MCF 10A (cell line): ENCODE data around the gene B4GALT2. TPM values are rescaled to one million over a fixed set of nuclear protein-coding genes. Genes with fewer than 3 reads are reported as not detected.

Experiments
- BruUV-seq: library from RNA; stranded (reverse); fragments of 400-500 nt; replicated peaks from 2 replicates; lab custom pipeline; 2021; lab: Mats Ljungman, UMichigan
- CTCF ChIA-PET: fragments of 300-600 bp; sonication (Branson Sonifier 250); formaldehyde crosslinking; extraction: SDS; loops from one replicate; lab custom pipeline; 2021; ENCODE audit warnings: antibody characterized with exemption, inconsistent platforms; lab: Yijun Ruan, JAX
- POLR2A ChIA-PET: fragments of 300-600, 350-650 bp; sonication (Branson Sonifier 250); formaldehyde crosslinking; extraction: SDS; loops from one replicate; lab custom pipeline; 2020; ENCODE audit warnings: antibody characterized with exemption, inconsistent platforms; lab: Yijun Ruan, JAX
- DNase-seq: peaks from one replicate; pipeline ENCODE4 v3.0.0-alpha.2; 2018; ENCODE audit not compliant: unreplicated experiment
- H3K27ac Mint-ChIP-seq: one replicate; pipeline ENCODE4 v1.8.0; 2022; ENCODE audit warnings: mild to moderate bottlenecking, low read depth, mixed read lengths; ENCODE audit not compliant: unreplicated experiment
- H3K27me3 Mint-ChIP-seq: one replicate; pipeline ENCODE4 v1.8.0; 2022; ENCODE audit warnings: mixed read lengths; ENCODE audit not compliant: insufficient read depth, unreplicated experiment
- H3K36me3 Mint-ChIP-seq: one replicate; pipeline ENCODE4 v1.8.0; 2022; ENCODE audit warnings: mild to moderate bottlenecking, moderate library complexity, mixed read lengths; ENCODE audit not compliant: insufficient read depth, unreplicated experiment
- H3K4me1 Mint-ChIP-seq: one replicate; pipeline ENCODE4 v1.8.0; 2022; ENCODE audit warnings: mixed read lengths; ENCODE audit not compliant: insufficient read depth, unreplicated experiment
- H3K4me3 Mint-ChIP-seq: one replicate; pipeline ENCODE4 v1.8.0; 2022; ENCODE audit warnings: mild to moderate bottlenecking, moderate library complexity, mixed read lengths; ENCODE audit not compliant: unreplicated experiment
- H3K9me3 Mint-ChIP-seq: one replicate; pipeline ENCODE4 v1.8.0; 2022; ENCODE audit warnings: mixed read lengths; ENCODE audit not compliant: unreplicated experiment
- CTCF ChIP-seq: fragments of 200-600 bp; IDR thresholded peaks from one replicate; pipeline ENCODE4 v1.8.0; 2022; ENCODE audit warnings: antibody characterized with exemption, mild to moderate bottlenecking; ENCODE audit not compliant: unreplicated experiment
- intact Hi-C: fragments of 100-400 bp; cut with micrococcal nuclease; formaldehyde crosslinking; loops from 2 replicates; pipeline ENCODE4 v1.14.1; 2022
- total RNA-seq: library from RNA; stranded (reverse); gene quantifications from 2 replicates; pipeline ENCODE4 v1.2.3, GENCODE V29; 2022

B4GALT2 gene
- total RNA-seq, 1 experiment from 2014 or later, result 68.4 TPM

GRCh38 chr1:43954036-43954435, 25.0 kb upstream of the B4GALT2 start:
- BruUV-seq, result no TSS peak
- Mint-ChIP-seq H3K36me3 (no peaks in the 10 kb centered on the region), H3K27ac (no peak overlapping the region), H3K27me3 (no peaks in the 10 kb centered on the region), H3K4me3 (no peak overlapping the region), H3K9me3 (no peaks in the 10 kb centered on the region), H3K4me1 (peaks cover 8% of the 10 kb centered on the region)
- TF ChIP-seq CTCF, result no peak
- intact Hi-C loops, result no loop called here
- CTCF ChIA-PET, result interaction anchor here (0.5 to 2.0 kb wide), 3 partner anchors 19 to 119 kb away, joined by 3 to 10 read pairs (median 4); no protein-coding TSS in a partner anchor
- POLR2A ChIA-PET, result interaction anchor here (0.6 kb wide), 1 partner anchor 42 kb away, joined by 3 read pairs; no protein-coding TSS in a partner anchor
- DNase-seq, result no peak

GRCh38 chr1:43956234-43956633, 22.8 kb upstream of the B4GALT2 start:
- Mint-ChIP-seq H3K27ac (no peak overlapping the region), H3K4me3 (no peak overlapping the region), H3K4me1 (no peaks in the 10 kb centered on the region), H3K9me3 (no peaks in the 10 kb centered on the region), H3K27me3 (no peaks in the 10 kb centered on the region), H3K36me3 (no peaks in the 10 kb centered on the region)
- no peak for TF ChIP-seq CTCF
- no TSS peak for BruUV-seq
- ChIA-PET CTCF (interaction anchor here (0.6 to 1.5 kb wide), 2 partner anchors 10 kb away, joined by 4 read pairs; no protein-coding TSS in a partner anchor), POLR2A (interaction anchor here (1.0 kb wide), 1 partner anchor 98 kb away, joined by 3 read pairs; no protein-coding TSS in a partner anchor)
- intact Hi-C loops, result no loop called here
- DNase-seq, result no peak

GRCh38 chr1:43957407-43958040, 21.5 kb upstream of the B4GALT2 start:
- no TSS peak for BruUV-seq
- Mint-ChIP-seq H3K36me3 (peaks cover 7% of the 10 kb centered on the region), H3K9me3 (no peaks in the 10 kb centered on the region), H3K4me3 (no peak overlapping the region), H3K4me1 (no peaks in the 10 kb centered on the region), H3K27ac (no peak overlapping the region), H3K27me3 (no peaks in the 10 kb centered on the region)
- ChIA-PET CTCF (interaction anchor here (1.3 to 1.4 kb wide), 2 partner anchors 12 to 84 kb away, joined by 3 to 4 read pairs; no protein-coding TSS in a partner anchor), POLR2A (no interaction called here)
- DNase-seq, result no peak
- intact Hi-C loops, result no loop called here
- no peak for TF ChIP-seq CTCF

GRCh38 chr1:43958351-43959255, 20.4 kb upstream of the B4GALT2 start:
- TF ChIP-seq CTCF, result no peak
- ChIA-PET POLR2A (no interaction called here), CTCF (interaction anchor here (0.6 to 1.4 kb wide), 3 partner anchors 9 to 26 kb away, joined by 3 to 4 read pairs (median 3); no protein-coding TSS in a partner anchor)
- no peaks in the 10 kb centered on the region for H3K9me3 Mint-ChIP-seq
- H3K27me3 Mint-ChIP-seq, result no peaks in the 10 kb centered on the region
- no peak overlapping the region for H3K27ac Mint-ChIP-seq
- no peak overlapping the region for H3K4me3 Mint-ChIP-seq
- no TSS peak for BruUV-seq
- H3K36me3 Mint-ChIP-seq, result peaks cover 12% of the 10 kb centered on the region
- intact Hi-C loops, result no loop called here
- DNase-seq, result no peak
- no peaks in the 10 kb centered on the region for H3K4me1 Mint-ChIP-seq
